Gastrocnemius medialis (tissue), 4 donors: Measurements from ENCODE around the gene PKP2.

Experiments used
- CTCF ChIP-seq, 5 experiments: fragments of 450-650 bp in 3 of 5; fragments of 200-600 bp in 2 of 5; sonication (generic) in 2 of 5; IDR thresholded peaks in 4 of 5; conservative IDR thresholded peaks in 1 of 5; 1 replicate in 4 of 5; 2 replicates in 1 of 5; pipeline ENCODE4 v1.5.1; 2016 to 2019; ENCODE audit warnings: antibody characterized with exemption in 5 of 5, mild to moderate bottlenecking in 3 of 5, moderate library complexity in 3 of 5
- POLR2A ChIP-seq, 2 donors: fragments of 450-650 bp; IDR thresholded peaks; one replicate each; pipeline ENCODE4 v1.6.1; 2017; ENCODE audit warnings: antibody characterized with exemption in 2 of 2, mild to moderate bottlenecking in 2 of 2, moderate library complexity in 2 of 2

GRCh38 chr12:32828552-32828951 is 68.0 kb downstream of the PKP2 start:
- TF ChIP-seq CTCF (IDR thresholded peaks at IDR 0.05 in 4 of 5, conservative IDR thresholded peaks at IDR 0.05 in 1 of 5): no peak
- no peak for TF ChIP-seq POLR2A (IDR thresholded peaks at IDR 0.05)
